ENCODE measurements around the gene TCF7L1.

The TCF7L1 gene

GRCh38 chr2:85255456-85255812, 122.2 kb downstream of the TCF7L1 start:
- H3K4me2 ChIP-seq (ENCODE audit: low read length): no peak overlapping the region
- H3F3A ChIP-seq (ENCODE audit: control insufficient read depth, insufficient read depth): no peaks in the 10 kb centered on the region
- H3K9me2 ChIP-seq (replicated peaks; ENCODE audit: control insufficient read depth, low read length): no peaks in the 10 kb centered on the region
- H3K27ac ChIP-seq (ENCODE audit: low read depth, low read length): no peak overlapping the region
- no peaks in the 10 kb centered on the region for H3K4me1 ChIP-seq (ENCODE audit: control insufficient read depth, low read length)
- H3K9me3 ChIP-seq (ENCODE audit: control insufficient read depth, insufficient read depth, low read length): no peaks in the 10 kb centered on the region
- TF ChIP-seq EZH2phosphoT487 (IDR thresholded peaks at IDR 0.05; ENCODE audit: borderline replicate concordance, low read length): no peak
- TF ChIP-seq, protein P1, sequence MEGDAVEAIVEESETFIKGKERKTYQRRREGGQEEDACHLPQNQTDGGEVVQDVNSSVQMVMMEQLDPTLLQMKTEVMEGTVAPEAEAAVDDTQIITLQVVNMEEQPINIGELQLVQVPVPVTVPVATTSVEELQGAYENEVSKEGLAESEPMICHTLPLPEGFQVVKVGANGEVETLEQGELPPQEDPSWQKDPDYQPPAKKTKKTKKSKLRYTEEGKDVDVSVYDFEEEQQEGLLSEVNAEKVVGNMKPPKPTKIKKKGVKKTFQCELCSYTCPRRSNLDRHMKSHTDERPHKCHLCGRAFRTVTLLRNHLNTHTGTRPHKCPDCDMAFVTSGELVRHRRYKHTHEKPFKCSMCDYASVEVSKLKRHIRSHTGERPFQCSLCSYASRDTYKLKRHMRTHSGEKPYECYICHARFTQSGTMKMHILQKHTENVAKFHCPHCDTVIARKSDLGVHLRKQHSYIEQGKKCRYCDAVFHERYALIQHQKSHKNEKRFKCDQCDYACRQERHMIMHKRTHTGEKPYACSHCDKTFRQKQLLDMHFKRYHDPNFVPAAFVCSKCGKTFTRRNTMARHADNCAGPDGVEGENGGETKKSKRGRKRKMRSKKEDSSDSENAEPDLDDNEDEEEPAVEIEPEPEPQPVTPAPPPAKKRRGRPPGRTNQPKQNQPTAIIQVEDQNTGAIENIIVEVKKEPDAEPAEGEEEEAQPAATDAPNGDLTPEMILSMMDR (IDR thresholded peaks at IDR 0.05; ENCODE audit: low read depth, low read length, poor library complexity, severe bottlenecking): no peak
- H3K79me2 ChIP-seq (ENCODE audit: control insufficient read depth, low read length): no peaks in the 10 kb centered on the region
- H4K20me1 ChIP-seq (ENCODE audit: control insufficient read depth, insufficient read depth, low read depth, low read length): no peaks in the 10 kb centered on the region
- H3K4me3 ChIP-seq (ENCODE audit: low read length): no peak overlapping the region
- H3K36me3 ChIP-seq (ENCODE audit: control insufficient read depth, low read length): no peaks in the 10 kb centered on the region
- peaks cover 2% of the 10 kb centered on the region; the same call in 1 of the 2 replicates for H3K27me3 ChIP-seq (ENCODE audit: control insufficient read depth, low read length)

DNA sequence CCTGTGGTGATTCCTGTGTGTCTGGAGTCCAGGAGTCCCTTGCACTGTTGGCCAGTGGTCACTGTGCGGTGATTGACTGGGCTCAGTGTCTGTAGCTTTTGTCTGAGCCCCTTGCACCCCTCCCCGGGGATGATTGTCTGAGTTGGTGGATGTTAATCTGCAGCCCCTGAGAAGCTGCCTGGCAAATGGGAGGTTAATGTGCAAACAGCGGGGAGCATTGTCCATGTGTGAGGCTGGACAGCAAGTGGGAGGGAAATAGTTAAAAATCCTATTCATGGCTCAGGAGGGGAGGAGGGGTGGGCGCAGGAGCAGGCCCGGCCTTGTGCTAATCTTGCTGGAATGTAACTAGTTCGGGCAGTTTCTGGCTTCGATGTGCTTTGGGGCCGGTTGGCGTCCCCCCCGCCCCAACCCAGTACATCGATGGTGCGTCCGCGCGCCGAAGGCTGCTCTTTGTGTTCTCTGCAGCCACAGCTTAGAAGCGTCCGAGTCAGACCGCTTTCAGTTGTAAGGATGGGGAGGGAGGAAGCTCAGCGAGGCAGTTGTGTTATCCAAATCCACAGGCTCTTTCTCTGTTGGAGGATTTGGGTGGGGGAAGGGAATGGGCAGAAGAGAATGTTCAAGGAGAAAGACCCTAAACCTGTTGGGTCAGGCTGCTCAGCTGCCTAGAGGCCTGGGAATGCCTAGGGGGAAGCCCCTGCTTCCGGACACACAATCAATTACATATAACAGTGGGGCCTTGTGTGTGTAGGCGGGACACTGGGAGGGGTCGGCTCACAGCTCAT, 122.8 kb downstream of the TCF7L1 start:
- Histone ChIP-seq H3K36me3 (ENCODE audit: control insufficient read depth, low read length) (no peaks in the 10 kb centered on the region), H3K9me3 (ENCODE audit: control insufficient read depth, insufficient read depth, low read length) (no peaks in the 10 kb centered on the region), H3F3A (ENCODE audit: control insufficient read depth, insufficient read depth) (no peaks in the 10 kb centered on the region), H3K79me2 (ENCODE audit: control insufficient read depth, low read length) (no peaks in the 10 kb centered on the region), H4K20me1 (ENCODE audit: control insufficient read depth, insufficient read depth, low read depth, low read length) (no peaks in the 10 kb centered on the region), H3K9me2 (replicated peaks; ENCODE audit: control insufficient read depth, low read length) (no peaks in the 10 kb centered on the region), H3K4me1 (ENCODE audit: control insufficient read depth, low read length) (no peaks in the 10 kb centered on the region), H3K4me3 (ENCODE audit: low read length) (no peak overlapping the region), H3K27ac (ENCODE audit: low read depth, low read length) (no peak overlapping the region), H3K4me2 (ENCODE audit: low read length) (no peak overlapping the region), H3K27me3 (ENCODE audit: control insufficient read depth, low read length) (peaks cover 2% of the 10 kb centered on the region; the same call in 1 of the 2 replicates)
- no peak for TF ChIP-seq EZH2phosphoT487 (IDR thresholded peaks at IDR 0.05; ENCODE audit: borderline replicate concordance, low read length)
- TF ChIP-seq, protein P1 (IDR thresholded peaks at IDR 0.05; ENCODE audit: low read depth, low read length, poor library complexity, severe bottlenecking): no peak

GRCh38 chr2:85257359-85257969, 124.3 kb downstream of the TCF7L1 start:
- Histone ChIP-seq H3K4me2 (ENCODE audit: low read length) (no peak overlapping the region), H3K9me3 (ENCODE audit: control insufficient read depth, insufficient read depth, low read length) (no peaks in the 10 kb centered on the region), H3F3A (ENCODE audit: control insufficient read depth, insufficient read depth) (no peaks in the 10 kb centered on the region), H4K20me1 (ENCODE audit: control insufficient read depth, insufficient read depth, low read depth, low read length) (no peaks in the 10 kb centered on the region), H3K4me3 (ENCODE audit: low read length) (no peak overlapping the region), H3K36me3 (ENCODE audit: control insufficient read depth, low read length) (no peaks in the 10 kb centered on the region), H3K9me2 (replicated peaks; ENCODE audit: control insufficient read depth, low read length) (no peaks in the 10 kb centered on the region), H3K27ac (ENCODE audit: low read depth, low read length) (no peak overlapping the region), H3K79me2 (ENCODE audit: control insufficient read depth, low read length) (no peaks in the 10 kb centered on the region), H3K27me3 (ENCODE audit: control insufficient read depth, low read length) (peaks cover 2% of the 10 kb centered on the region; the same call in 1 of the 2 replicates), H3K4me1 (ENCODE audit: control insufficient read depth, low read length) (no peaks in the 10 kb centered on the region)
- TF ChIP-seq, protein P1 (IDR thresholded peaks at IDR 0.05; ENCODE audit: low read depth, low read length, poor library complexity, severe bottlenecking): no peak
- TF ChIP-seq EZH2phosphoT487 (IDR thresholded peaks at IDR 0.05; ENCODE audit: borderline replicate concordance, low read length): no peak
